HepG2 (cell line): ENCODE measurements around the gene SLC12A5. TPM values are rescaled to one million over a fixed set of nuclear protein-coding genes. Genes with fewer than 3 reads are reported as not detected.
A peak's percentile ranks its signal among the peaks of the same experiment; 100 is the strongest.

Source experiments
- ATAC-seq: fragments of 200-7000 bp; cut with Tn5 transposase; 3 replicates; pipeline ENCODE4 v1.9.1; 2020; ENCODE audit warnings: mild to moderate bottlenecking, moderate library complexity
- BruUV-seq: library from RNA; stranded (reverse); fragments of 400-500 nt; replicated peaks from 2 replicates; lab custom pipeline; 2021; lab: Mats Ljungman, UMichigan
- CTCF ChIA-PET: fragments of 300-600 bp; formaldehyde crosslinking; extraction: SDS; loops from one replicate; lab custom pipeline; 2021; ENCODE audit warnings: low total read pairs, inconsistent platforms, low intra/inter-chr PET ratio; lab: Yijun Ruan, JAX
- POLR2A ChIA-PET: fragments of 350-600 bp; sonication (Branson Sonifier 250); formaldehyde crosslinking; loops from one replicate; lab custom pipeline; 2020; ENCODE audit warnings: antibody characterized with exemption, inconsistent platforms; lab: Yijun Ruan, JAX
- DNase-seq: peaks from one replicate; pipeline ENCODE4 v3.0.0-alpha.2; 2015; ENCODE audit warnings: low spot score
- FAIRE-seq: peaks from 3 replicates; lab custom pipeline; 2011; peaks lifted over from hg19 to GRCh38; lab: Jason Lieb, UNC
- H2AFZ ChIP-seq: one replicate; pipeline ENCODE4 v1.6.1; 2011; ENCODE audit warnings: low read length, inconsistent platforms
- H3K27ac ChIP-seq: fragments of 300-600 bp; 3 replicates; pipeline ENCODE4 v1.8.0; 2011; ENCODE audit warnings: mixed run types, mild to moderate bottlenecking, mixed read lengths, low read length, inconsistent platforms; ENCODE audit not compliant: insufficient read depth; ENCODE audit errors: extremely low read length
- H3K27me3 ChIP-seq, 2 experiments: fragments of 200-600 bp in 1 of 2; 2 replicates in 1 of 2; 3 replicates in 1 of 2; pipeline versions ENCODE4 v1.6.0 to v1.8.0; 2011; ENCODE audit warnings: low read length in 2 of 2, mild to moderate bottlenecking in 2 of 2, moderate library complexity in 2 of 2, inconsistent platforms in 1 of 2; ENCODE audit not compliant: insufficient read depth in 2 of 2, control insufficient read depth in 1 of 2
- H3K36me3 ChIP-seq, 2 experiments: fragments of 200-600 bp in 1 of 2; replicated peaks in 1 of 2; 2 replicates in 1 of 2; 3 replicates in 1 of 2; pipeline versions ENCODE4 v1.5.1 to v1.8.0; 2011; ENCODE audit warnings: low read length in 2 of 2, inconsistent platforms in 1 of 2; ENCODE audit not compliant: insufficient read depth in 2 of 2, control insufficient read depth in 1 of 2
- H3K4me1 ChIP-seq: 2 replicates; pipeline ENCODE4 v1.5.1; 2012; ENCODE audit warnings: low read length, inconsistent platforms; ENCODE audit not compliant: insufficient read depth
- H3K4me2 ChIP-seq: 2 replicates; pipeline ENCODE4 v1.6.0; 2011; ENCODE audit warnings: low read depth, low read length, inconsistent platforms
- H3K4me3 ChIP-seq, 3 experiments: fragments of 200-600 bp in 1 of 3; sonication (generic), shearing (Covaris generic) in 1 of 3; replicated peaks in 1 of 3; 2 replicates each; pipeline ENCODE4 v1.5.1; 2011 to 2016; ENCODE audit warnings: low read length in 3 of 3, inconsistent platforms in 2 of 3, low read depth in 2 of 3, mild to moderate bottlenecking in 2 of 3, control low read depth in 1 of 3, mixed read lengths in 1 of 3; ENCODE audit not compliant: insufficient read depth in 1 of 3
- H3K79me2 ChIP-seq: one replicate; pipeline ENCODE4 v1.6.1; 2011; ENCODE audit warnings: low read length, inconsistent platforms; ENCODE audit not compliant: insufficient read depth
- H3K9ac ChIP-seq: 2 replicates; pipeline ENCODE4 v1.6.0; 2011; ENCODE audit warnings: mild to moderate bottlenecking, low read depth, low read length, inconsistent platforms; ENCODE audit not compliant: insufficient read depth
- H3K9me3 ChIP-seq: 2 replicates; pipeline ENCODE4 v1.5.1; 2012; ENCODE audit warnings: mild to moderate bottlenecking, low read length
- H4K20me1 ChIP-seq: 2 replicates; pipeline ENCODE4 v1.6.0; 2011; ENCODE audit warnings: inconsistent platforms, mild to moderate bottlenecking, low read length, moderate library complexity; ENCODE audit not compliant: insufficient read depth
- BCL6 ChIP-seq: IDR thresholded peaks from 2 replicates; pipeline ENCODE4 v1.6.1; 2016; ENCODE audit warnings: missing genetic modification reagents, missing compliant biosample characterization
- CHCHD3 ChIP-seq: sonication (generic); formaldehyde crosslinking; IDR thresholded peaks from 2 replicates; pipeline ENCODE4 v1.8.0; 2022; ENCODE audit warnings: mild to moderate bottlenecking, missing genetic modification reagents, moderate library complexity
- CSRNP1 ChIP-seq: sonication (generic); formaldehyde crosslinking; IDR thresholded peaks from 2 replicates; pipeline ENCODE4 v1.8.1; 2023; ENCODE audit warnings: mild to moderate bottlenecking, missing genetic modification reagents
- FLYWCH1 ChIP-seq: sonication (generic); formaldehyde crosslinking; IDR thresholded peaks from 2 replicates; pipeline ENCODE4 v1.8.1; 2023; ENCODE audit warnings: mild to moderate bottlenecking, missing genetic modification reagents
- HES4 ChIP-seq: sonication (generic); formaldehyde crosslinking; IDR thresholded peaks from 2 replicates; pipeline ENCODE4 v1.9.0; 2021; ENCODE audit warnings: mild to moderate bottlenecking, missing genetic modification reagents, borderline replicate concordance
- MLLT10 ChIP-seq: sonication (generic); formaldehyde crosslinking; IDR thresholded peaks from 2 replicates; pipeline ENCODE4 v1.4.0; 2020; ENCODE audit warnings: missing genetic modification reagents
- PBX2 ChIP-seq: IDR thresholded peaks from 2 replicates; pipeline ENCODE4 v1.6.1; 2016; ENCODE audit warnings: control low read depth
- SETDB1 ChIP-seq: sonication (generic); formaldehyde crosslinking; IDR thresholded peaks from 2 replicates; pipeline ENCODE4 v1.5.1; 2020; ENCODE audit warnings: missing genetic modification reagents, mild to moderate bottlenecking, borderline replicate concordance
- ZBTB34 ChIP-seq: sonication (generic); formaldehyde crosslinking; IDR thresholded peaks from 2 replicates; pipeline ENCODE4 v1.8.0; 2022; ENCODE audit warnings: mild to moderate bottlenecking, missing genetic modification reagents
- ZMYM3 ChIP-seq: sonication (generic); formaldehyde crosslinking; IDR thresholded peaks from 2 replicates; pipeline ENCODE4 v1.5.1; 2020; ENCODE audit warnings: mild to moderate bottlenecking, missing genetic modification reagents
- ZNF121 ChIP-seq: sonication (generic); formaldehyde crosslinking; IDR thresholded peaks from 2 replicates; pipeline ENCODE4 v1.5.0; 2020; ENCODE audit warnings: mild to moderate bottlenecking, missing genetic modification reagents
- ZSCAN29 ChIP-seq: sonication (generic); formaldehyde crosslinking; conservative IDR thresholded peaks from 2 replicates; pipeline ENCODE4 v1.4.0; 2020; ENCODE audit warnings: mild to moderate bottlenecking, missing genetic modification reagents
- WGBS: methylation state at CpG from one replicate; pipeline ENCODE4 v1.1.6; 2017; ENCODE audit warnings: low lambda C conversion rate; 5-methylcytosine and 5-hydroxymethylcytosine counted together
- in situ Hi-C: cut with HindIII; loops from 2 replicates; pipeline ENCODE4 v1.10.0; 2017; ENCODE audit warnings: low pct_unique_long_range_greater_than_20kb; ENCODE audit not compliant: extremely low pct_ligation_motif_present
- intact Hi-C: fragments of 100-400 bp; cut with micrococcal nuclease; formaldehyde crosslinking; loops from one replicate; pipeline ENCODE4 v1.10.0; 2022; ENCODE audit not compliant: unreplicated experiment
- polyA plus RNA-seq, 8 experiments: library from polyadenylated mRNA; depleted of rRNA in 3 of 8; stranded (reverse) in 7 of 8; unstranded in 1 of 8; fragments of >200 nt; fragmentation: Illumina TruSeq in 4 of 8; extraction: Trizol in 4 of 8; gene quantifications; 2 replicates each; pipeline versions ENCODE4 v1.2.1 to v1.2.3, GENCODE V29; 2011 to 2016; ENCODE audit warnings: low read depth in 4 of 8, missing spikeins in 1 of 8, mixed read lengths in 1 of 8; ENCODE audit not compliant: insufficient read depth in 1 of 8
- total RNA-seq, 5 experiments: library from RNA; depleted of rRNA; stranded (reverse); fragments of >200 nt; fragmentation: Illumina TruSeq; extraction: Trizol; gene quantifications; 2 replicates each; pipeline ENCODE4 v1.2.3, GENCODE V29; 2016; ENCODE audit warnings: low read depth in 1 of 5
- TF ChIP-seq, protein P1 (sequence below), 2 experiments: sonication (generic) in 1 of 2; formaldehyde crosslinking in 1 of 2; IDR thresholded peaks; 2 replicates each; pipeline versions ENCODE4 v1.5.1 to v1.6.1; 2011 to 2020; ENCODE audit warnings: borderline replicate concordance in 1 of 2, low read depth in 1 of 2, low read length in 1 of 2, mild to moderate bottlenecking in 1 of 2, missing genetic modification reagents in 1 of 2, moderate library complexity in 1 of 2
- TF ChIP-seq, protein P2 (sequence below): IDR thresholded peaks from 2 replicates; pipeline ENCODE4 v1.4.0; 2020; ENCODE audit warnings: mild to moderate bottlenecking, missing genetic modification reagents

The SLC12A5 gene
- total and polyA plus RNA-seq, 2 of the 13 experiments (the other 11 are each of a cell fraction or from before 2014, with no cell fraction given), result 4.3 to 5.4 TPM

GRCh38 chr20:45983279-45983743 lies 45.7 kb upstream of the SLC12A5 start:
- DNase-seq (no peak), FAIRE-seq (no peak), ATAC-seq (no peak)
- Histone ChIP-seq H3K9ac (no peak overlapping the region), H3K27ac (no peak overlapping the region), H3K36me3 (no peaks in the 10 kb centered on the region), H3K4me2 (no peak overlapping the region), H4K20me1 (no peaks in the 10 kb centered on the region), H3K79me2 (no peaks in the 10 kb centered on the region), H2AFZ (no peak overlapping the region), H3K4me1 (no peaks in the 10 kb centered on the region), H3K9me3 (no peaks in the 10 kb centered on the region), H3K4me3 (no peak overlapping the region), H3K27me3 (peaks cover 2 to 19% of the 10 kb centered on the region in 2 experiments; a peak in 3 of 5 replicates)
- intact Hi-C loops (no loop called here), in situ Hi-C loops (no loop called here)
- CTCF ChIA-PET, result no interaction called here
- POLR2A ChIA-PET, result no interaction called here
- no TSS peak for BruUV-seq
- 26% methylated on average over 7 of the region's 7 CpGs for whole genome bisulfite sequencing
- TF ChIP-seq ZSCAN29 (CRISPR knock-in tag) (no peak), SETDB1 (CRISPR knock-in tag) (0 out of 2 replicates have a peak, but pooled peaks have one; percentile 28), ZMYM3 (CRISPR knock-in tag) (0 out of 2 replicates have a peak, but pooled peaks have one; percentile 24), HES4 (0 out of 2 replicates have a peak, but pooled peaks have one; percentile 32), ZNF121 (no peak), ZBTB34 (no peak), BCL6 (CRISPR knock-in tag) (no peak), MLLT10 (CRISPR knock-in tag) (no peak), CHCHD3 (CRISPR knock-in tag) (no peak), PBX2 (CRISPR knock-in tag) (no peak), CSRNP1 (CRISPR knock-in tag) (no peak), FLYWCH1 (no peak)
- TF ChIP-seq, protein P1, sequence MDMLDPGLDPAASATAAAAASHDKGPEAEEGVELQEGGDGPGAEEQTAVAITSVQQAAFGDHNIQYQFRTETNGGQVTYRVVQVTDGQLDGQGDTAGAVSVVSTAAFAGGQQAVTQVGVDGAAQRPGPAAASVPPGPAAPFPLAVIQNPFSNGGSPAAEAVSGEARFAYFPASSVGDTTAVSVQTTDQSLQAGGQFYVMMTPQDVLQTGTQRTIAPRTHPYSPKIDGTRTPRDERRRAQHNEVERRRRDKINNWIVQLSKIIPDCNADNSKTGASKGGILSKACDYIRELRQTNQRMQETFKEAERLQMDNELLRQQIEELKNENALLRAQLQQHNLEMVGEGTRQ (IDR thresholded peaks at IDR 0.05; ENCODE audit: low read depth, low read length), result peak; percentile 6; the same call in 1 of the 2 replicates
- TF ChIP-seq, protein P1 (CRISPR knock-in tag; IDR thresholded peaks at IDR 0.05; ENCODE audit: borderline replicate concordance), result no peak
- TF ChIP-seq, protein P2, sequence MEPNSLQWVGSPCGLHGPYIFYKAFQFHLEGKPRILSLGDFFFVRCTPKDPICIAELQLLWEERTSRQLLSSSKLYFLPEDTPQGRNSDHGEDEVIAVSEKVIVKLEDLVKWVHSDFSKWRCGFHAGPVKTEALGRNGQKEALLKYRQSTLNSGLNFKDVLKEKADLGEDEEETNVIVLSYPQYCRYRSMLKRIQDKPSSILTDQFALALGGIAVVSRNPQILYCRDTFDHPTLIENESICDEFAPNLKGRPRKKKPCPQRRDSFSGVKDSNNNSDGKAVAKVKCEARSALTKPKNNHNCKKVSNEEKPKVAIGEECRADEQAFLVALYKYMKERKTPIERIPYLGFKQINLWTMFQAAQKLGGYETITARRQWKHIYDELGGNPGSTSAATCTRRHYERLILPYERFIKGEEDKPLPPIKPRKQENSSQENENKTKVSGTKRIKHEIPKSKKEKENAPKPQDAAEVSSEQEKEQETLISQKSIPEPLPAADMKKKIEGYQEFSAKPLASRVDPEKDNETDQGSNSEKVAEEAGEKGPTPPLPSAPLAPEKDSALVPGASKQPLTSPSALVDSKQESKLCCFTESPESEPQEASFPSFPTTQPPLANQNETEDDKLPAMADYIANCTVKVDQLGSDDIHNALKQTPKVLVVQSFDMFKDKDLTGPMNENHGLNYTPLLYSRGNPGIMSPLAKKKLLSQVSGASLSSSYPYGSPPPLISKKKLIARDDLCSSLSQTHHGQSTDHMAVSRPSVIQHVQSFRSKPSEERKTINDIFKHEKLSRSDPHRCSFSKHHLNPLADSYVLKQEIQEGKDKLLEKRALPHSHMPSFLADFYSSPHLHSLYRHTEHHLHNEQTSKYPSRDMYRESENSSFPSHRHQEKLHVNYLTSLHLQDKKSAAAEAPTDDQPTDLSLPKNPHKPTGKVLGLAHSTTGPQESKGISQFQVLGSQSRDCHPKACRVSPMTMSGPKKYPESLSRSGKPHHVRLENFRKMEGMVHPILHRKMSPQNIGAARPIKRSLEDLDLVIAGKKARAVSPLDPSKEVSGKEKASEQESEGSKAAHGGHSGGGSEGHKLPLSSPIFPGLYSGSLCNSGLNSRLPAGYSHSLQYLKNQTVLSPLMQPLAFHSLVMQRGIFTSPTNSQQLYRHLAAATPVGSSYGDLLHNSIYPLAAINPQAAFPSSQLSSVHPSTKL (CRISPR knock-in tag), result no peak
